Hepatocyte (in vitro differentiated cells): ENCODE data around the gene ZNF518B.

Experiments
- EZH2 ChIP-seq: fragments of 200-600 bp; sonication (generic); IDR thresholded peaks from 2 replicates; pipeline ENCODE4 v1.6.1; 2016; ENCODE audit warnings: antibody characterized with exemption, mild to moderate bottlenecking, borderline replicate concordance
- TF ChIP-seq, protein P1 (sequence below): fragments of 200-600 bp; sonication (generic); IDR thresholded peaks from 2 replicates; pipeline ENCODE4 v1.5.1; 2016; ENCODE audit warnings: antibody characterized with exemption, mild to moderate bottlenecking; ENCODE audit not compliant: poor library complexity

- TF ChIP-seq, protein P1, sequence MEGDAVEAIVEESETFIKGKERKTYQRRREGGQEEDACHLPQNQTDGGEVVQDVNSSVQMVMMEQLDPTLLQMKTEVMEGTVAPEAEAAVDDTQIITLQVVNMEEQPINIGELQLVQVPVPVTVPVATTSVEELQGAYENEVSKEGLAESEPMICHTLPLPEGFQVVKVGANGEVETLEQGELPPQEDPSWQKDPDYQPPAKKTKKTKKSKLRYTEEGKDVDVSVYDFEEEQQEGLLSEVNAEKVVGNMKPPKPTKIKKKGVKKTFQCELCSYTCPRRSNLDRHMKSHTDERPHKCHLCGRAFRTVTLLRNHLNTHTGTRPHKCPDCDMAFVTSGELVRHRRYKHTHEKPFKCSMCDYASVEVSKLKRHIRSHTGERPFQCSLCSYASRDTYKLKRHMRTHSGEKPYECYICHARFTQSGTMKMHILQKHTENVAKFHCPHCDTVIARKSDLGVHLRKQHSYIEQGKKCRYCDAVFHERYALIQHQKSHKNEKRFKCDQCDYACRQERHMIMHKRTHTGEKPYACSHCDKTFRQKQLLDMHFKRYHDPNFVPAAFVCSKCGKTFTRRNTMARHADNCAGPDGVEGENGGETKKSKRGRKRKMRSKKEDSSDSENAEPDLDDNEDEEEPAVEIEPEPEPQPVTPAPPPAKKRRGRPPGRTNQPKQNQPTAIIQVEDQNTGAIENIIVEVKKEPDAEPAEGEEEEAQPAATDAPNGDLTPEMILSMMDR = no peak
- TF ChIP-seq EZH2 = no peak
Measured at GRCh38 chr4:10448991-10449390, 8.2 kb downstream of the ZNF518B start.
